T follicular helper cell (primary cell): Measurements from ENCODE around the gene FRRS1L.
"Not testable (repeated sequence)": the region's sequence is repeated elsewhere in the genome, so short reads cannot be mapped to it uniquely, and the experiment has no call there.

ENCODE experiments used
- DNase-seq: peaks from one replicate; pipeline ENCODE4 v3.0.0-alpha.2; 2020; ENCODE audit warnings: low read depth

The FRRS1L gene

GRCh38 chr9:109132567-109133021 lies 34.5 kb downstream of the FRRS1L start:
- no peak for DNase-seq

GRCh38 chr9:109129470-109130197 lies 37.4 kb downstream of the FRRS1L start:
- no peak for DNase-seq

- not testable (repeated sequence) for DNase-seq
Measured at GRCh38 chr9:109126671-109127070, 40.4 kb downstream of the FRRS1L start.

- DNase-seq = no peak
Measured at GRCh38 chr9:109124121-109124520, 42.9 kb downstream of the FRRS1L start.

GRCh38 chr9:109122726-109123621 lies 44.1 kb downstream of the FRRS1L start:
- no peak for DNase-seq

- no peak for DNase-seq
Measured at GRCh38 chr9:109121232-109121796, 45.7 kb downstream of the FRRS1L start.

- no peak for DNase-seq
Measured at GRCh38 chr9:109120204-109120789, 46.8 kb downstream of the FRRS1L start.

GRCh38 chr9:109119439-109120203 lies 47.4 kb downstream of the FRRS1L start, which contains the start of gene TMEM245:
Gene TMEM245 (minus strand): TSS chr9:109119947. CDS start chr9:109119913, 34 bp downstream.
- peak; percentile 92 for DNase-seq

- no peak for DNase-seq
Measured at GRCh38 chr9:109118808-109119438, 48.1 kb downstream of the FRRS1L start.

GRCh38 chr9:109117856-109118807 lies 48.9 kb downstream of the FRRS1L start:
- DNase-seq = peak; percentile 33

- no peak for DNase-seq
Measured at GRCh38 chr9:109115931-109116526, 51.0 kb downstream of the FRRS1L start.

GRCh38 chr9:109114670-109115069 lies 52.4 kb downstream of the FRRS1L start:
- DNase-seq = no peak

- DNase-seq = no peak
Measured at GRCh38 chr9:109113892-109114609, 53.0 kb downstream of the FRRS1L start.

- no peak for DNase-seq
Measured at GRCh38 chr9:109113254-109113653, 53.8 kb downstream of the FRRS1L start.

GRCh38 chr9:109110329-109111021 lies 56.6 kb downstream of the FRRS1L start:
- DNase-seq = no peak

- no peak for DNase-seq
Measured at GRCh38 chr9:109109967-109110328, 57.1 kb downstream of the FRRS1L start.

GRCh38 chr9:109108318-109108717 lies 58.7 kb downstream of the FRRS1L start:
- DNase-seq = no peak
